SK-N-MC (cell line): Measurements from ENCODE around the gene CEP250.

Experiments used
- EZH2 ChIP-seq: fragments of 200-600 bp; sonication (generic); IDR thresholded peaks from one replicate; pipeline ENCODE4 v1.6.1; 2017; ENCODE audit warnings: antibody characterized with exemption
- FOXP2 ChIP-seq: optimal IDR thresholded peaks from 2 replicates; pipeline ENCODE3; 2011; ENCODE audit warnings: mild to moderate bottlenecking, moderate library complexity; ENCODE audit not compliant: insufficient read depth; ENCODE audit errors: extremely low read length, control extremely low read depth

- no peak for TF ChIP-seq EZH2
- no peak for TF ChIP-seq FOXP2
Observed at GRCh38 chr20:35434085-35435005, 21.1 kb upstream of the CEP250 start.
